ENCODE results near the gene OBP2B. TPM values are rescaled to one million over a fixed set of nuclear protein-coding genes. Genes with fewer than 3 reads are reported as not detected.

OBP2B gene
- total and polyA plus RNA-seq, 9 of the 15 experiments (the other 6 are each of a cell fraction or from before 2014, with no cell fraction given) = not detected

- TF ChIP-seq PRDM10 (IDR thresholded peaks at IDR 0.05; ENCODE audit: partially characterized antibody) (peak; percentile 4), NFIC (IDR thresholded peaks at IDR 0.05) (no peak), ZBTB43 (CRISPR knock-in tag; IDR thresholded peaks at IDR 0.05) (no peak), ZNF347 (CRISPR knock-in tag; IDR thresholded peaks at IDR 0.05; ENCODE audit: low read depth) (no peak), MBD2 (IDR thresholded peaks at IDR 0.05; ENCODE audit: borderline replicate concordance, low read depth) (no peak), ZNF551 (CRISPR knock-in tag; IDR thresholded peaks at IDR 0.05) (no peak), FOXP1 (CRISPR knock-in tag; IDR thresholded peaks at IDR 0.05) (no peak), ZNF766 (CRISPR knock-in tag; conservative IDR thresholded peaks at IDR 0.05) (0 out of 2 replicates have a peak, but pooled peaks have one; percentile 31), TCF3 (CRISPR knock-in tag; IDR thresholded peaks at IDR 0.05) (peak; percentile 49), RB1 (IDR thresholded peaks at IDR 0.05; ENCODE audit: low read depth) (peak; percentile 26; the same call in 1 of the 2 replicates), TFAM (CRISPR knock-in tag; conservative IDR thresholded peaks at IDR 0.05) (no peak), PHB (CRISPR knock-in tag; IDR thresholded peaks at IDR 0.05) (no peak), MNT (conservative IDR thresholded peaks at IDR 0.05) (peak in 1 of 2 experiments; percentile 73; a peak in 1 of 4 replicates), COPS2 (conservative IDR thresholded peaks at IDR 0.05) (no peak), SMARCE1 (IDR thresholded peaks at IDR 0.05) (no peak), BCOR (IDR thresholded peaks at IDR 0.05) (peak; percentile 54; the same call in 1 of the 2 replicates), TBP (optimal IDR thresholded peaks at IDR 0.05; ENCODE audit: low read depth, low read length) (no peak), TFE3 (CRISPR knock-in tag; IDR thresholded peaks at IDR 0.05) (peak; percentile 49; the same call in 1 of the 2 replicates), SRSF1 (IDR thresholded peaks at IDR 0.05; ENCODE audit: low read depth, low read length) (no peak), FOXK2 (conservative IDR thresholded peaks at IDR 0.05 in 1 of 2, IDR thresholded peaks at IDR 0.05 in 1 of 2; ENCODE audit: low read depth in 2 of 2) (peak; percentile 94 to 96), KAT2B (IDR thresholded peaks at IDR 0.05; ENCODE audit: low read depth, low read length) (no peak)
These were observed 48.1 kb downstream of the OBP2B start (continued) for GRCh38 chr9:133160742-133161546.

Data from K562 (cell line).